ENCODE results near the gene PARD3B.

GRCh38 chr2:205461678-205462665 lies 916.7 kb downstream of the PARD3B start:
- no peak for TF ChIP-seq POLR2AphosphoS5 (IDR thresholded peaks at IDR 0.05)
- TF ChIP-seq CTCF (IDR thresholded peaks at IDR 0.05) = no peak
- TF ChIP-seq EP300 (IDR thresholded peaks at IDR 0.05) = no peak
- TF ChIP-seq POLR2A (IDR thresholded peaks at IDR 0.05) = no peak

Data from stomach (tissue), 4 donors.